Heart left ventricle (tissue), 16 donors: ENCODE measurements around the gene HGFAC. TPM values are rescaled to one million over a fixed set of nuclear protein-coding genes. Genes with fewer than 3 reads are reported as not detected.
A peak's percentile ranks its signal among the peaks of the same experiment; 100 is the strongest.

ENCODE experiments used
- ATAC-seq, 4 donors: fragments of 200-7000 bp; cut with Tn5 transposase; one replicate each; pipeline ENCODE4 v1.9.1; 2020 to 2022; ENCODE audit warnings: moderate library complexity in 4 of 4, mild to moderate bottlenecking in 3 of 4, moderate number of reproducible peaks in 1 of 4
- DNase-seq, 5 donors: peaks; one replicate each; pipeline ENCODE4 v3.0.0-alpha.2; 2020
- H3K27ac ChIP-seq, 12 donors: fragments of 200-600 bp; sonication (generic) in 4 of 12; one replicate each; pipeline versions ENCODE4 v1.5.0 to v1.8.0; 2016 to 2022; ENCODE audit warnings: mild to moderate bottlenecking in 2 of 12
- H3K27me3 ChIP-seq, 9 donors: fragments of 200-600 bp; sonication (generic) in 2 of 9; one replicate each; pipeline versions ENCODE4 v1.5.1 to v1.8.0; 2016 to 2022; ENCODE audit warnings: mild to moderate bottlenecking in 3 of 9
- H3K36me3 ChIP-seq, 9 donors: fragments of 200-600 bp; sonication (generic) in 2 of 9; one replicate each; pipeline versions ENCODE4 v1.5.0 to v1.8.0; 2018 to 2022; ENCODE audit warnings: mild to moderate bottlenecking in 2 of 9
- H3K4me1 ChIP-seq, 12 donors: fragments of 200-600 bp; sonication (generic) in 4 of 12; one replicate each; pipeline versions ENCODE4 v1.5.0 to v1.8.0; 2016 to 2022; ENCODE audit warnings: mild to moderate bottlenecking in 3 of 12
- H3K4me3 ChIP-seq, 12 donors: fragments of 200-600 bp; sonication (generic) in 4 of 12; one replicate each; pipeline versions ENCODE4 v1.5.0 to v1.8.0; 2017 to 2022; ENCODE audit warnings: mild to moderate bottlenecking in 9 of 12, moderate library complexity in 4 of 12
- H3K9me3 ChIP-seq, 12 donors: fragments of 200-600 bp; sonication (generic) in 4 of 12; one replicate each; pipeline versions ENCODE4 v1.5.0 to v1.8.0; 2016 to 2022; ENCODE audit warnings: mild to moderate bottlenecking in 1 of 12
- POLR2A ChIP-seq, 2 donors: fragments of 450-650 bp; IDR thresholded peaks; one replicate each; pipeline ENCODE4 v1.6.1; 2017; ENCODE audit warnings: antibody characterized with exemption in 2 of 2, mild to moderate bottlenecking in 2 of 2, moderate library complexity in 2 of 2
- WGBS, 4 donors: extraction: QIAGEN DNeasy Blood & Tissue Kit in 2 of 4; methylation state at CpG; one replicate each; pipeline versions ENCODE4 v1.1.5 to v1.1.7; 2013 to 2018; 5-methylcytosine and 5-hydroxymethylcytosine counted together
- intact Hi-C, 10 donors: fragments of 100-400 bp; cut with DNase I; formaldehyde crosslinking; loops; one replicate each; pipeline versions ENCODE4 v1.11.1 to v1.14.2; 2022
- polyA plus RNA-seq, 2 donors: library from polyadenylated mRNA; stranded (reverse); fragments of 200-250 nt; gene quantifications; one replicate each; pipeline ENCODE4 v1.2.3, GENCODE V29; 2013
- total RNA-seq, 9 donors: library from RNA; depleted of rRNA in 2 of 9; stranded (reverse); fragments of >200 nt in 2 of 9; fragmentation: NEBNext Ultra II Directional in 3 of 9; extraction: Animal tissue kit (Norgen Biotek cat#: 25700) in 3 of 9; gene quantifications; one replicate each; pipeline versions ENCODE4 v1.1.0 to v1.2.4, GENCODE V29; 2016 to 2023
- TF ChIP-seq, protein P1 (sequence below), 12 donors: fragments of 200-600 bp; sonication (generic) in 4 of 12; IDR thresholded peaks; one replicate each; pipeline versions ENCODE4 v1.5.0 to v1.8.0; 2018 to 2022; ENCODE audit warnings: antibody characterized with exemption in 12 of 12, mild to moderate bottlenecking in 5 of 12
- donor health status: ischemic (EF 13 %, LVEDD 7.1; RV severe dilation, severe dysfunction).
- donor health status: healthy with polysubstance abuse.
- donor health status: DM: no; HTN: yes; CAD: no.
- donor health status: DM: no; HTN: no; CAD: no.
- donor health status: ischemic (EF 25% LVEDD 6.9; RV normal size, moderate dysfunction).
- donor health status: ischemic (EF 25% LVEDD 5.7; RV mildly dilated, moderate dysfunction).
- donor health status: healthy.
- donor health status: DM: yes; HTN: yes; CAD: no.
- donor health status: ischemic (EF 35%, LVEDD 5.7; RV mildly dilated, moderate dysfunction).
- donor health status: nonischemic (EF 11% LVEDD 7.7; RV severe dilation, severe dysfunction).
- donor health status: DM: yes; HTN: yes; CAD: no.
- donor health status: PGD.
- donor health status: ischemic (EF 29% LVEDD 5.4; RV normal size, mild dysfunction).
- donor health status: nonischemic (EF 23%, LVEDD 6.1; RV moderate dilation, normal function).

The HGFAC gene
- total and polyA plus RNA-seq, 11 donors = 0.11 to 0.73 (median 0.47) TPM; not detected in 4

DNA sequence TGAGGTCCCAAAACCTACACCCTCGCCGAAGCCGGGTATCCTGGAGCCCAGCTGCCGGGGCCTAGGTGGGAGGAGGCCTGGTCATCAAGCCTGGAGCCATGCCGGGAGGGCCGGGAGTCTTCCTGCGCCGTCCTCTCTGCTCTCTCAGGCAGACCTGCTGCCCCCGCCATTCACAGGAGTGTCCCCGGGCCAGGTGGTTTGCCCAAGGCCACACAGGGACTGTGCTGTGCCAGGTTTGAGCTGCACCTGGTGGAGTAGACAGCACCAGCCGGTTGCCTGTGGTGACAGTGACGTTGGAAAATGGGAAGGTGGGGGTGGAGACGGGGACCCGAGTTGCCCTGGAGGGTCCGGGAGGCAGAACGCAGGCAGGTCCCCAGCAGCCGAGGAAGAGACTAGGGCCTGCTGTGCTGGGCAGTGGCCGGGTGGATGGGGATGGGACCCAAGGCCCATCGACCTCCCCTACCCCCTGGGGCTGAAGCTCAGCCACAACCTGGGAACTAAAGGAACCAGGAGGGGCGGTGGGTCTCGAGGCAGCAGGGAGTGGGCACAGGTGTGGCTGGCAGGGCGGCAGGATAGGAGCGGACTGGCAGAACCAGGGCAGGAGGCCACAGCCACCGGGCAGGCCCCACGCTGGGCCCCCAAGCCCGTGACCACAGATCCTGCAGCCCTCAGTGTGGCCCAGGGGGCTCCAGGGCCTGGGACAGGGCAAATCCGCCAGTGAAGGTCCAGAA lies 30.8 kb downstream of the HGFAC start:
- Histone ChIP-seq H3K27me3 (no peaks in the 10 kb centered on the region), H3K36me3 (peaks cover 0 to 8% (median 0%) of the 10 kb centered on the region in 9 donors), H3K4me3 (no peak overlapping the region), H3K27ac (peak overlapping the region in 10 of 12 donors; percentile 18 to 82 (median 62)), H3K4me1 (peaks cover 0 to 53% (median 12%) of the 10 kb centered on the region in 12 donors), H3K9me3 (no peaks in the 10 kb centered on the region)
- intact Hi-C loops = no loop called here
- DNase-seq = peak in 2 of 5 donors; percentile 19 to 48
- ATAC-seq = peak in 1 of 4 donors; percentile 1
- TF ChIP-seq, protein P1, sequence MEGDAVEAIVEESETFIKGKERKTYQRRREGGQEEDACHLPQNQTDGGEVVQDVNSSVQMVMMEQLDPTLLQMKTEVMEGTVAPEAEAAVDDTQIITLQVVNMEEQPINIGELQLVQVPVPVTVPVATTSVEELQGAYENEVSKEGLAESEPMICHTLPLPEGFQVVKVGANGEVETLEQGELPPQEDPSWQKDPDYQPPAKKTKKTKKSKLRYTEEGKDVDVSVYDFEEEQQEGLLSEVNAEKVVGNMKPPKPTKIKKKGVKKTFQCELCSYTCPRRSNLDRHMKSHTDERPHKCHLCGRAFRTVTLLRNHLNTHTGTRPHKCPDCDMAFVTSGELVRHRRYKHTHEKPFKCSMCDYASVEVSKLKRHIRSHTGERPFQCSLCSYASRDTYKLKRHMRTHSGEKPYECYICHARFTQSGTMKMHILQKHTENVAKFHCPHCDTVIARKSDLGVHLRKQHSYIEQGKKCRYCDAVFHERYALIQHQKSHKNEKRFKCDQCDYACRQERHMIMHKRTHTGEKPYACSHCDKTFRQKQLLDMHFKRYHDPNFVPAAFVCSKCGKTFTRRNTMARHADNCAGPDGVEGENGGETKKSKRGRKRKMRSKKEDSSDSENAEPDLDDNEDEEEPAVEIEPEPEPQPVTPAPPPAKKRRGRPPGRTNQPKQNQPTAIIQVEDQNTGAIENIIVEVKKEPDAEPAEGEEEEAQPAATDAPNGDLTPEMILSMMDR (IDR thresholded peaks at IDR 0.05) = no peak
- TF ChIP-seq POLR2A (IDR thresholded peaks at IDR 0.05) = no peak
- WGBS, 4 donors = 81 to 87% (median 85%) methylated on average over 18 to 27 of the region's 27 CpGs

DNA sequence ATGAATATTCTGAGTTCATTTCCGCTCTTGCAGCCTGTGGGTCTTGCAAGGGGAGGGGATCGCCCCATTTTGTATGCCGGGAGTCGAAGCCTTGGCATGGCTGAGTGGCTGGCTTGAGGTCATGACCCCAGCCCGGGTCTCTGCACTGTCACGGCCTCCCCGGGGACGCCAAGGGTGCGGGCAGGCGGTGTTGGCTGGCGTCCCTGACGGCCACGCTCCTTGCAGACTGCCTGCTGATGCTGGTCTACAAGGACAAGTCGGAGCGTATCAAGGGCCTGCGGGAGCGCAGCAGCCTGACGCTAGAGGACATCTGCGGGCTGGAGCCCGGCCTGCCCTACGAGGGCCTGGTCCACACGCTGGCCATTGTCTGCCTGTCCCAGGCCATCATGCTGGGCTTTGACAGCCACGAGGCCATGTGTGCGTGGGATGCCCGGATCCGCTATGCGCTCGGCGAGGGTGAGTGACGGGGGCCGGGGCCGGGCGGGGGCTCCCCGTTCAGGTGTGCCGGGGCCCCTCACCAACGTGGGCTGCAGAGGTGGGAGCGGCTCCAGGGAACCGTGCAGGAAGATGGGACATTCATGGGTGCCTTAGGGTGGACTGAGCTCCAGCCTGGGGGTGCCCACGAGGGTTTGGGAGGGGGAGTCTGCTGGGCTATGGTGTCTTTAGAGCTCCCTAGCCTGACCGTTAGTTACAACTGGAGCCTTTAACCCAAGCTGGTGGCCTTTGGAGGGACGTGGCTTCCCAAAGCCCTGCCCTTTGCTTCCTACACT lies 31.6 kb downstream of the HGFAC start:
- TF ChIP-seq POLR2A (IDR thresholded peaks at IDR 0.05) = no peak
- TF ChIP-seq, protein P1 (IDR thresholded peaks at IDR 0.05) = no peak
- H3K4me3 ChIP-seq = no peak overlapping the region
- DNase-seq (peak in 2 of 5 donors; percentile 65 to 68), ATAC-seq (peak in 3 of 4 donors; percentile 30 to 55 (median 37))
- no peaks in the 10 kb centered on the region for H3K27me3 ChIP-seq
- intact Hi-C loops = no loop called here
- peaks cover 0 to 8% (median 0%) of the 10 kb centered on the region in 9 donors for H3K36me3 ChIP-seq
- peaks cover 0 to 50% (median 11%) of the 10 kb centered on the region in 12 donors for H3K4me1 ChIP-seq
- WGBS, 4 donors = 59 to 75% (median 69%) methylated on average over 29 to 41 of the region's 41 CpGs
- H3K27ac ChIP-seq = peak overlapping the region in 10 of 12 donors; percentile 18 to 82 (median 62)
- H3K9me3 ChIP-seq = no peaks in the 10 kb centered on the region

DNA sequence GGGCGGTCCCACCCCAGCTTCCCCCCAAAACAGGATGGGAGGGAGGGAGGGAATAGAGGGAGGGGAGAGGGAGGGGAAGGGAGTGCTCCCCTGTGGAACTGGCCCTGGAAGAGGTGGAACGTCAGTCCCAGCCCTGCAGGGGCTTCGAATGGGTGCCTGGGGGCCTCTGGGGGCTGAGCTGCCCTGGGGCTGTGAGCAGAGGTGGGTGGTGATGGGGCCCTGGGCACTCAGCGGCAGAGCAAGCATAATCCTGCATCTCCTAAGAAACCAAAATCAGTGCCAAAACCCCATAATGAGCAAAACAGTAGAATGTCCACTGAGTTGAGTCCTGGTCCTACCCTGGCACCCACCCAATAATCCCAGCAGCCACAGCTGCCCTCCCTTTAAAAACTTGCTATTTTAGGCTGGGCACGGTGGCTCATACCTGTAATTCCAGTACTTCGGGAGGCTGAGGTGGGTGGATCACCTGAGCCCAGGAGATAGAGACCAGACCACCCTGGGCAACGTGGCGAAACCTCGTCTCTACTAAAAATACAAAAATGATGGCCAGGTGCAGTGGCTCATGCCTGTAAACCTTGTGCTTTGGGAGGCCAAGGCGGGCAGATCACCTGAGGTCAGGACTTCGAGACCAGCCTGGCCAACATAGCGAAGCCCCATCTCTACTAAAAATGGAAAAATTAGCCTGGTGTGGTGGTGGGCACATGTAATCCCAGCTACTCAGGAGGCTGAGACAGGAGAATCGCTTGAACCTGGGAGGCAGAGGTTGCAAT lies 32.4 kb downstream of the HGFAC start:
- intact Hi-C loops = no loop called here
- Histone ChIP-seq H3K36me3 (peaks cover 0 to 8% (median 0%) of the 10 kb centered on the region in 9 donors), H3K9me3 (no peaks in the 10 kb centered on the region), H3K27ac (peak overlapping the region in 5 of 12 donors; percentile 60 to 82 (median 71)), H3K4me3 (no peak overlapping the region), H3K27me3 (no peaks in the 10 kb centered on the region), H3K4me1 (peaks cover 0 to 48% (median 11%) of the 10 kb centered on the region in 12 donors)
- TF ChIP-seq, protein P1 (IDR thresholded peaks at IDR 0.05) = no peak
- no peak for TF ChIP-seq POLR2A (IDR thresholded peaks at IDR 0.05)
- ATAC-seq = no peak
- WGBS, 4 donors = 65 to 74% (median 73%) methylated on average over 12 to 13 of the region's 13 CpGs
- no peak for DNase-seq
